GM23338 (cell line): ENCODE data around the gene KRTAP9-8. TPM values are rescaled to one million over a fixed set of nuclear protein-coding genes. Genes with fewer than 3 reads are reported as not detected.

Experiments
- ATAC-seq: fragments of 200-7000 bp; cut with Tn5 transposase; 3 replicates; pipeline ENCODE4 v1.9.1; 2020
- DNase-seq: peaks from one replicate; pipeline ENCODE4 v3.0.0-alpha.2; 2015; ENCODE audit warnings: low spot score
- H2AFZ ChIP-seq: fragments of 200-600 bp; sonication (generic); 2 replicates; pipeline ENCODE4 v1.8.0; 2016; ENCODE audit warnings: antibody characterized with exemption, mild to moderate bottlenecking, moderate library complexity
- H3F3A ChIP-seq: fragments of 200-600 bp; sonication (generic); replicated peaks from 2 replicates; pipeline ENCODE4 v1.8.0; 2017; ENCODE audit warnings: antibody characterized with exemption, mixed run types, low read depth
- H3K27ac ChIP-seq: fragments of 200-600 bp; sonication (generic); 2 replicates; pipeline ENCODE4 v1.6.1; 2016; ENCODE audit warnings: low read depth
- H3K27me3 ChIP-seq: fragments of 200-600 bp; sonication (generic); 2 replicates; pipeline ENCODE4 v1.8.0; 2016; ENCODE audit warnings: mild to moderate bottlenecking, mixed run types, moderate library complexity; ENCODE audit not compliant: insufficient read depth
- H3K36me3 ChIP-seq: fragments of 200-600 bp; sonication (generic); 2 replicates; pipeline ENCODE4 v1.8.0; 2016; ENCODE audit warnings: mild to moderate bottlenecking; ENCODE audit not compliant: insufficient read depth
- H3K4me1 ChIP-seq: fragments of 200-600 bp; sonication (generic); 2 replicates; pipeline ENCODE4 v1.8.0; 2016; ENCODE audit warnings: mild to moderate bottlenecking, moderate library complexity; ENCODE audit not compliant: insufficient read depth
- H3K4me2 ChIP-seq: fragments of 200-600 bp; sonication (generic); 2 replicates; pipeline ENCODE4 v1.7.1; 2017; ENCODE audit warnings: mixed run types
- H3K4me3 ChIP-seq: fragments of 200-600 bp; sonication (generic); 2 replicates; pipeline ENCODE4 v1.6.1; 2016; ENCODE audit warnings: mixed run types
- H3K79me2 ChIP-seq: fragments of 200-600 bp; sonication (generic); replicated peaks from 2 replicates; pipeline ENCODE4 v1.8.0; 2017; ENCODE audit warnings: mild to moderate bottlenecking; ENCODE audit not compliant: insufficient read depth
- H3K9me2 ChIP-seq: fragments of 200-600 bp; sonication (generic); 2 replicates; pipeline ENCODE4 v1.8.0; 2017; ENCODE audit not compliant: insufficient read depth
- H4K20me1 ChIP-seq: fragments of 200-600 bp; sonication (generic); replicated peaks from 2 replicates; pipeline ENCODE4 v1.8.0; 2017; ENCODE audit warnings: mild to moderate bottlenecking; ENCODE audit not compliant: insufficient read depth
- H3K27ac Mint-ChIP-seq: 2 replicates; pipeline ENCODE4 v1.8.0; 2020; ENCODE audit warnings: inconsistent platforms, mild to moderate bottlenecking, moderate library complexity, mixed read lengths
- H3K27me3 Mint-ChIP-seq: 3 replicates; pipeline ENCODE4 v1.8.0; 2022; ENCODE audit warnings: low read depth, mild to moderate bottlenecking, moderate library complexity, mixed read lengths, inconsistent platforms; ENCODE audit not compliant: insufficient read depth, poor library complexity
- H3K36me3 Mint-ChIP-seq: 3 replicates; pipeline ENCODE4 v1.8.0; 2021; ENCODE audit warnings: low read depth, mild to moderate bottlenecking, inconsistent platforms, moderate library complexity, mixed read lengths
- H3K4me1 Mint-ChIP-seq: 3 replicates; pipeline ENCODE4 v1.8.0; 2020; ENCODE audit warnings: mild to moderate bottlenecking, inconsistent platforms, mixed read lengths
- H3K4me3 Mint-ChIP-seq: 3 replicates; pipeline ENCODE4 v1.8.0; 2021; ENCODE audit warnings: moderate library complexity, mild to moderate bottlenecking, inconsistent platforms, mixed read lengths
- H3K9me3 Mint-ChIP-seq: 3 replicates; pipeline ENCODE4 v1.8.0; 2020; ENCODE audit warnings: moderate library complexity, mild to moderate bottlenecking, inconsistent platforms, mixed read lengths
- CREB1 ChIP-seq: fragments of 250-450 bp; sonication (Bioruptor Pico); IDR thresholded peaks from 2 replicates; pipeline ENCODE4 v1.5.0; 2020; ENCODE audit warnings: low read depth, mild to moderate bottlenecking, moderate library complexity
- CTCF ChIP-seq, 2 experiments: fragments of 200-600 bp in 1 of 2; sonication (generic) in 1 of 2; conservative IDR thresholded peaks; 2 replicates each; pipeline versions ENCODE4 v1.5.1 to v1.6.1; 2016 to 2017; ENCODE audit warnings: antibody characterized with exemption in 2 of 2, low read depth in 2 of 2, mild to moderate bottlenecking in 2 of 2, moderate library complexity in 1 of 2
- EZH2phosphoT487 ChIP-seq: fragments of 200-600 bp; sonication (generic); IDR thresholded peaks from one replicate; pipeline ENCODE4 v1.8.1; 2018; ENCODE audit warnings: antibody characterized with exemption; ENCODE audit not compliant: unreplicated experiment
- JUNB ChIP-seq: IDR thresholded peaks from one replicate; pipeline ENCODE4 v1.6.1; 2016; ENCODE audit warnings: antibody characterized with exemption; ENCODE audit not compliant: unreplicated experiment
- NANOG ChIP-seq: IDR thresholded peaks from 2 replicates; pipeline ENCODE4 v1.6.1; 2016; ENCODE audit warnings: antibody characterized with exemption, borderline replicate concordance
- STAT1 ChIP-seq: IDR thresholded peaks from one replicate; pipeline ENCODE4 v1.6.1; 2016; ENCODE audit warnings: antibody characterized with exemption; ENCODE audit not compliant: unreplicated experiment
- ZNF331 ChIP-seq: fragments of 250-450 bp; sonication (Bioruptor Pico); IDR thresholded peaks from 2 replicates; pipeline ENCODE4 v1.5.0; 2020; ENCODE audit warnings: low read depth, mild to moderate bottlenecking, moderate library complexity
- ZNF462 ChIP-seq: fragments of 250-450 bp; sonication (Bioruptor Pico); IDR thresholded peaks from 2 replicates; pipeline ENCODE4 v1.5.0; 2020; ENCODE audit warnings: mild to moderate bottlenecking, moderate library complexity
- polyA plus RNA-seq: library from polyadenylated mRNA; unstranded; fragments of >200 nt; fragmentation: Nextera tagmentation; extraction: Ambion mirVana; gene quantifications from 2 replicates; pipeline ENCODE4 v1.2.1, GENCODE V29; 2016
- total RNA-seq: library from RNA; depleted of rRNA; stranded (reverse); fragments of >200 nt; shearing (Covaris generic); gene quantifications from 2 replicates; pipeline ENCODE4 v1.2.3, GENCODE V29; 2014

KRTAP9-8 gene
- total and polyA plus RNA-seq, 2 experiments from 2014 or later, result not detected

GRCh38 chr17:41256291-41256685, 18.5 kb downstream of the KRTAP9-8 start (continued):
- no peak for TF ChIP-seq ZNF462 (CRISPR knock-in tag)

GRCh38 chr17:41258406-41258805, 20.6 kb downstream of the KRTAP9-8 start:
- H3K4me3 ChIP-seq, result no peak overlapping the region
- Mint-ChIP-seq H3K4me1 (peaks cover 4% of the 10 kb centered on the region; the same call in 2 of the 3 replicates), H3K4me3 (no peak overlapping the region), H3K27ac (no peak overlapping the region), H3K27me3 (peaks cover 6% of the 10 kb centered on the region), H3K9me3 (no peaks in the 10 kb centered on the region; the same call in 2 of the 3 replicates), H3K36me3 (no peaks in the 10 kb centered on the region)
- H3K36me3 ChIP-seq, result no peaks in the 10 kb centered on the region
- H3K4me1 ChIP-seq, result no peaks in the 10 kb centered on the region
- H3F3A ChIP-seq, result no peaks in the 10 kb centered on the region
- ATAC-seq (no peak), DNase-seq (no peak)
- H3K27me3 ChIP-seq, result no peaks in the 10 kb centered on the region
- no peaks in the 10 kb centered on the region for H4K20me1 ChIP-seq
- no peak overlapping the region for H3K27ac ChIP-seq
- H2AFZ ChIP-seq, result no peak overlapping the region
- H3K4me2 ChIP-seq, result no peak overlapping the region
- H3K9me2 ChIP-seq, result peaks cover 3% of the 10 kb centered on the region
- H3K79me2 ChIP-seq, result no peaks in the 10 kb centered on the region
- TF ChIP-seq CREB1, result no peak
- no peak for TF ChIP-seq JUNB
- no peak for TF ChIP-seq ZNF462 (CRISPR knock-in tag)
- TF ChIP-seq EZH2phosphoT487, result no peak
- TF ChIP-seq ZNF331, result no peak
- TF ChIP-seq NANOG, result no peak
- TF ChIP-seq CTCF (conservative IDR thresholded peaks at IDR 0.05; ENCODE audit: low read depth in 2 of 2), result no peak
- TF ChIP-seq STAT1, result no peak
